Testis (tissue), 2 donors: ENCODE data around the gene KBTBD12.

Experiments used
- POLR2A ChIP-seq: fragments of 450-650 bp; IDR thresholded peaks from one replicate; pipeline ENCODE4 v1.6.1; 2017; ENCODE audit warnings: antibody characterized with exemption, mild to moderate bottlenecking, moderate library complexity
- TF ChIP-seq, protein P1 (sequence below), 3 experiments: fragments of 450-650 bp in 2 of 3; fragments of 200-600 bp in 1 of 3; sonication (generic) in 1 of 3; IDR thresholded peaks; one replicate each; pipeline ENCODE4 v1.5.1; 2016 to 2019; ENCODE audit warnings: antibody characterized with exemption in 3 of 3, mild to moderate bottlenecking in 2 of 3, moderate library complexity in 1 of 3

GRCh38 chr3:127905556-127905955, 9.5 kb upstream of the KBTBD12 start:
- TF ChIP-seq POLR2A, result no peak
- TF ChIP-seq, protein P1, sequence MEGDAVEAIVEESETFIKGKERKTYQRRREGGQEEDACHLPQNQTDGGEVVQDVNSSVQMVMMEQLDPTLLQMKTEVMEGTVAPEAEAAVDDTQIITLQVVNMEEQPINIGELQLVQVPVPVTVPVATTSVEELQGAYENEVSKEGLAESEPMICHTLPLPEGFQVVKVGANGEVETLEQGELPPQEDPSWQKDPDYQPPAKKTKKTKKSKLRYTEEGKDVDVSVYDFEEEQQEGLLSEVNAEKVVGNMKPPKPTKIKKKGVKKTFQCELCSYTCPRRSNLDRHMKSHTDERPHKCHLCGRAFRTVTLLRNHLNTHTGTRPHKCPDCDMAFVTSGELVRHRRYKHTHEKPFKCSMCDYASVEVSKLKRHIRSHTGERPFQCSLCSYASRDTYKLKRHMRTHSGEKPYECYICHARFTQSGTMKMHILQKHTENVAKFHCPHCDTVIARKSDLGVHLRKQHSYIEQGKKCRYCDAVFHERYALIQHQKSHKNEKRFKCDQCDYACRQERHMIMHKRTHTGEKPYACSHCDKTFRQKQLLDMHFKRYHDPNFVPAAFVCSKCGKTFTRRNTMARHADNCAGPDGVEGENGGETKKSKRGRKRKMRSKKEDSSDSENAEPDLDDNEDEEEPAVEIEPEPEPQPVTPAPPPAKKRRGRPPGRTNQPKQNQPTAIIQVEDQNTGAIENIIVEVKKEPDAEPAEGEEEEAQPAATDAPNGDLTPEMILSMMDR (IDR thresholded peaks at IDR 0.05), result no peak
